Caco-2 (cell line): ENCODE measurements around the gene WDR26. TPM values are rescaled to one million over a fixed set of nuclear protein-coding genes. Genes with fewer than 3 reads are reported as not detected.
"Not testable (repeated sequence)": the region's sequence is repeated elsewhere in the genome, so short reads cannot be mapped to it uniquely, and the experiment has no call there.

Experiments
- BruUV-seq: library from RNA; stranded (reverse); fragments of 400-500 nt; replicated peaks from 2 replicates; lab custom pipeline; 2021; lab: Mats Ljungman, UMichigan
- CTCF ChIA-PET: fragments of 300-600 bp; sonication (Branson Sonifier 250); formaldehyde crosslinking; loops from one replicate; lab custom pipeline; 2022; ENCODE audit warnings: antibody characterized with exemption; lab: Charles Lee
- POLR2A ChIA-PET: fragments of 300-600 bp; sonication (Branson Sonifier 250); formaldehyde crosslinking; loops from one replicate; lab custom pipeline; 2022; ENCODE audit warnings: antibody characterized with exemption; lab: Charles Lee
- DNase-seq, 2 experiments: peaks; one replicate each; pipeline versions ENCODE4 v3.0.0 to v3.0.0-alpha.2; 2020 to 2022
- H3K27me3 ChIP-seq: replicated peaks from 2 replicates; pipeline ENCODE4 v1.6.0; 2011; ENCODE audit warnings: low read length; ENCODE audit not compliant: control insufficient read depth, insufficient read depth
- H3K36me3 ChIP-seq: 2 replicates; pipeline ENCODE4 v1.5.1; 2011; ENCODE audit warnings: low read length; ENCODE audit not compliant: control insufficient read depth, insufficient read depth
- H3K4me1 ChIP-seq: fragments of 250-450 bp; sonication (Bioruptor Pico); 2 replicates; pipeline ENCODE4 v1.5.1; 2020; ENCODE audit warnings: mild to moderate bottlenecking
- H3K4me3 ChIP-seq: 2 replicates; pipeline ENCODE4 v1.5.1; 2011; ENCODE audit warnings: low read depth, mild to moderate bottlenecking, control low read depth, low read length
- H3K9me3 ChIP-seq: fragments of 250-450 bp; sonication (Bioruptor Pico); 2 replicates; pipeline ENCODE4 v1.5.1; 2020; ENCODE audit warnings: mild to moderate bottlenecking, moderate library complexity
- H3K27ac Mint-ChIP-seq: one replicate; pipeline ENCODE4 v1.8.0; 2022; ENCODE audit warnings: mixed read lengths; ENCODE audit not compliant: unreplicated experiment
- H3K27me3 Mint-ChIP-seq: one replicate; pipeline ENCODE4 v1.8.0; 2022; ENCODE audit warnings: mixed read lengths; ENCODE audit not compliant: insufficient read depth, unreplicated experiment
- H3K36me3 Mint-ChIP-seq: one replicate; pipeline ENCODE4 v1.8.0; 2022; ENCODE audit warnings: mild to moderate bottlenecking, mixed read lengths; ENCODE audit not compliant: insufficient read depth, unreplicated experiment
- H3K4me1 Mint-ChIP-seq: one replicate; pipeline ENCODE4 v1.8.0; 2022; ENCODE audit warnings: low read depth, mixed read lengths; ENCODE audit not compliant: unreplicated experiment
- H3K4me3 Mint-ChIP-seq: one replicate; pipeline ENCODE4 v1.8.0; 2022; ENCODE audit warnings: mild to moderate bottlenecking, moderate library complexity, mixed read lengths; ENCODE audit not compliant: unreplicated experiment
- H3K9me3 Mint-ChIP-seq: one replicate; pipeline ENCODE4 v1.8.0; 2022; ENCODE audit warnings: mixed read lengths; ENCODE audit not compliant: unreplicated experiment
- CTCF ChIP-seq, 2 experiments: fragments of 200-600 bp in 1 of 2; IDR thresholded peaks; 1 replicate in 1 of 2; 2 replicates in 1 of 2; pipeline versions ENCODE4 v1.5.1 to v1.8.0; 2011 to 2022; ENCODE audit warnings: antibody characterized with exemption in 1 of 2, control low read depth in 1 of 2, inconsistent platforms in 1 of 2, low read depth in 1 of 2, low read length in 1 of 2, mild to moderate bottlenecking in 1 of 2, moderate library complexity in 1 of 2; ENCODE audit not compliant: insufficient read depth in 1 of 2, severe bottlenecking in 1 of 2, unreplicated experiment in 1 of 2
- intact Hi-C: fragments of 100-400 bp; cut with micrococcal nuclease; formaldehyde crosslinking; loops from one replicate; pipeline ENCODE4 v1.10.0; 2022; ENCODE audit not compliant: unreplicated experiment
- total RNA-seq: library from RNA; stranded (reverse); gene quantifications from 2 replicates; pipeline ENCODE4 v1.2.3, GENCODE V29; 2022

WDR26 gene
- total RNA-seq, 1 experiment from 2014 or later, result 58.6 TPM

- Mint-ChIP-seq H3K4me3 (no peak overlapping the region), H3K27me3 (no peaks in the 10 kb centered on the region), H3K27ac (no peak overlapping the region), H3K9me3 (peaks cover 16% of the 10 kb centered on the region), H3K4me1 (peaks cover 17% of the 10 kb centered on the region), H3K36me3 (peaks cover 20% of the 10 kb centered on the region)
- H3K9me3 ChIP-seq, result no peaks in the 10 kb centered on the region
- DNase-seq, result no peak
- no peak for TF ChIP-seq CTCF (IDR thresholded peaks at IDR 0.05; ENCODE audit: insufficient read depth in 1 of 2, low read depth in 1 of 2, low read length in 1 of 2, severe bottlenecking in 1 of 2, unreplicated experiment in 1 of 2)
- CTCF ChIA-PET, result no interaction called here
- H3K36me3 ChIP-seq, result no peaks in the 10 kb centered on the region
- POLR2A ChIA-PET, result no interaction called here
- 0 out of 2 replicates have a peak, but pooled peaks cover 4% of the 10 kb centered on the region for H3K4me1 ChIP-seq
- intact Hi-C loops, result loop anchor here (10.0 kb wide), 1 partner anchor 101 kb away; no protein-coding TSS in a partner anchor
- H3K4me3 ChIP-seq, result no peak overlapping the region
- no TSS peak for BruUV-seq
- no peaks in the 10 kb centered on the region for H3K27me3 ChIP-seq
These were observed 80.3 kb downstream of the WDR26 start for GRCh38 chr1:224353975-224354925.

GRCh38 chr1:224352436-224353085 is 82.0 kb downstream of the WDR26 start:
- CTCF ChIA-PET, result interaction anchor here (0.6 kb wide), 1 partner anchor 1756 kb away, joined by 8 read pairs; no protein-coding TSS in a partner anchor
- Mint-ChIP-seq H3K36me3 (peaks cover 12% of the 10 kb centered on the region), H3K9me3 (peaks cover 17% of the 10 kb centered on the region)
- intact Hi-C loops, result loop anchor here (10.0 kb wide), 1 partner anchor 102 kb away; no protein-coding TSS in a partner anchor
- H3K27me3 ChIP-seq, POLR2A ChIA-PET, H3K4me1 Mint-ChIP-seq, H3K9me3 ChIP-seq, H3K36me3 ChIP-seq, BruUV-seq, DNase-seq, H3K4me3 Mint-ChIP-seq, H3K27ac Mint-ChIP-seq, H3K4me1 ChIP-seq, H3K27me3 Mint-ChIP-seq, H3K4me3 ChIP-seq: not testable (repeated sequence)

GRCh38 chr1:224349716-224350115 is 84.9 kb downstream of the WDR26 start:
- H3K27me3 Mint-ChIP-seq, BruUV-seq, H3K36me3 Mint-ChIP-seq, H3K4me3 Mint-ChIP-seq, CTCF ChIA-PET, H3K9me3 ChIP-seq, H3K4me3 ChIP-seq, H3K27ac Mint-ChIP-seq, H3K4me1 ChIP-seq, DNase-seq, H3K27me3 ChIP-seq, H3K36me3 ChIP-seq, POLR2A ChIA-PET, H3K4me1 Mint-ChIP-seq: not testable (repeated sequence)
- intact Hi-C loops, result loop anchor here (10.0 kb wide), 1 partner anchor 105 kb away; no protein-coding TSS in a partner anchor
- H3K9me3 Mint-ChIP-seq, result peaks cover 28% of the 10 kb centered on the region
